Tibial artery (tissue), 4 donors: Measurements from ENCODE around the gene MYO7B.
A peak's percentile ranks its signal among the peaks of the same experiment; 100 is the strongest.

Source experiments
- DNase-seq, 2 donors: peaks; one replicate each; pipeline ENCODE4 v3.0.0-alpha.2; 2019
- H3K27ac ChIP-seq, 2 donors: fragments of 200-600 bp; sonication (generic) in 1 of 2; 1 replicate in 1 of 2; 2 replicates in 1 of 2; pipeline ENCODE4 v1.5.1; 2018 to 2019; ENCODE audit warnings: mild to moderate bottlenecking in 1 of 2
- H3K27me3 ChIP-seq, 2 donors: fragments of 200-600 bp; sonication (generic) in 1 of 2; one replicate each; pipeline versions ENCODE4 v1.5.1 to v1.6.0; 2016 to 2019
- H3K36me3 ChIP-seq, 3 donors: fragments of 200-600 bp; sonication (generic) in 2 of 3; one replicate each; pipeline ENCODE4 v1.5.1; 2016 to 2019; ENCODE audit warnings: mild to moderate bottlenecking in 2 of 3
- H3K4me1 ChIP-seq, 4 donors: fragments of 200-600 bp; sonication (generic) in 2 of 4; 1 replicate in 3 of 4; 2 replicates in 1 of 4; pipeline ENCODE4 v1.5.1; 2016 to 2019
- H3K4me3 ChIP-seq, 2 donors: fragments of 200-600 bp; sonication (generic) in 1 of 2; 1 replicate in 1 of 2; 2 replicates in 1 of 2; pipeline ENCODE4 v1.5.1; 2018 to 2019; ENCODE audit warnings: mild to moderate bottlenecking in 2 of 2
- H3K9me3 ChIP-seq, 3 donors: fragments of 200-600 bp; sonication (generic) in 1 of 3; one replicate each; pipeline ENCODE4 v1.5.1; 2016 to 2019
- CTCF ChIP-seq, 2 experiments: fragments of 200-600 bp in 1 of 2; fragments of 450-650 bp in 1 of 2; IDR thresholded peaks; one replicate each; pipeline ENCODE4 v1.5.1; 2017 to 2019; ENCODE audit warnings: antibody characterized with exemption in 2 of 2, mild to moderate bottlenecking in 1 of 2, moderate library complexity in 1 of 2
- intact Hi-C: fragments of 100-400 bp; cut with DNase I; formaldehyde crosslinking; loops from one replicate; pipeline ENCODE4 v1.15.0; 2023; ENCODE audit warnings: low total_unique reads

MYO7B gene

GRCh38 chr2:127620866-127621265 lies 85.4 kb downstream of the MYO7B start:
- DNase-seq, result no peak
- intact Hi-C loops, result no loop called here
- no peaks in the 10 kb centered on the region for H3K4me1 ChIP-seq
- TF ChIP-seq CTCF (IDR thresholded peaks at IDR 0.05), result no peak
- peaks cover 0 to 37% of the 10 kb centered on the region in 2 donors for H3K27me3 ChIP-seq
- H3K36me3 ChIP-seq, result no peaks in the 10 kb centered on the region
- H3K27ac ChIP-seq, result no peak overlapping the region
- no peaks in the 10 kb centered on the region for H3K9me3 ChIP-seq
- H3K4me3 ChIP-seq, result no peak overlapping the region

- Histone ChIP-seq H3K9me3 (no peaks in the 10 kb centered on the region), H3K27me3 (peaks cover 0 to 48% of the 10 kb centered on the region in 2 donors), H3K36me3 (no peaks in the 10 kb centered on the region), H3K4me3 (no peak overlapping the region), H3K4me1 (no peaks in the 10 kb centered on the region), H3K27ac (no peak overlapping the region)
- intact Hi-C loops, result no loop called here
- TF ChIP-seq CTCF (IDR thresholded peaks at IDR 0.05), result no peak
- DNase-seq, result no peak
These were observed 86.5 kb downstream of the MYO7B start for GRCh38 chr2:127621981-127622431.

- H3K4me3 ChIP-seq, result no peak overlapping the region
- H3K27me3 ChIP-seq, result peaks cover 0 to 48% of the 10 kb centered on the region in 2 donors
- no peaks in the 10 kb centered on the region for H3K36me3 ChIP-seq
- no peak for TF ChIP-seq CTCF (IDR thresholded peaks at IDR 0.05)
- DNase-seq, result peak in 1 of 2 donors; percentile 44
- H3K9me3 ChIP-seq, result no peaks in the 10 kb centered on the region
- H3K4me1 ChIP-seq, result no peaks in the 10 kb centered on the region
- intact Hi-C loops, result no loop called here
- no peak overlapping the region for H3K27ac ChIP-seq
These were observed 87.3 kb downstream of the MYO7B start for GRCh38 chr2:127622561-127623387.

- Histone ChIP-seq H3K9me3 (no peaks in the 10 kb centered on the region), H3K27me3 (peaks cover 0 to 48% of the 10 kb centered on the region in 2 donors), H3K4me1 (no peaks in the 10 kb centered on the region), H3K4me3 (no peak overlapping the region), H3K27ac (no peak overlapping the region), H3K36me3 (no peaks in the 10 kb centered on the region)
- peak in 1 of 2 donors; percentile 59 for DNase-seq
- intact Hi-C loops, result no loop called here
- TF ChIP-seq CTCF (IDR thresholded peaks at IDR 0.05), result no peak
These were observed 88.2 kb downstream of the MYO7B start for GRCh38 chr2:127623388-127624319.

- Histone ChIP-seq H3K4me3 (no peak overlapping the region), H3K9me3 (no peaks in the 10 kb centered on the region), H3K36me3 (no peaks in the 10 kb centered on the region), H3K27me3 (peaks cover 0 to 48% of the 10 kb centered on the region in 2 donors), H3K27ac (no peak overlapping the region), H3K4me1 (no peaks in the 10 kb centered on the region)
- peak in 1 of 2 donors; percentile 60 for DNase-seq
- no peak for TF ChIP-seq CTCF (IDR thresholded peaks at IDR 0.05)
- intact Hi-C loops, result no loop called here
These were observed 88.9 kb downstream of the MYO7B start for GRCh38 chr2:127624320-127624755.
